Medulla oblongata (tissue), 1 donor: ENCODE data around the gene TTC21A.
A peak's percentile ranks its signal among the peaks of the same experiment; 100 is the strongest.

ENCODE experiments used
- DNase-seq: peaks from one replicate; pipeline ENCODE4 v3.0.0-alpha.2; 2015; ENCODE audit errors: extremely low spot score

The TTC21A gene

DNA sequence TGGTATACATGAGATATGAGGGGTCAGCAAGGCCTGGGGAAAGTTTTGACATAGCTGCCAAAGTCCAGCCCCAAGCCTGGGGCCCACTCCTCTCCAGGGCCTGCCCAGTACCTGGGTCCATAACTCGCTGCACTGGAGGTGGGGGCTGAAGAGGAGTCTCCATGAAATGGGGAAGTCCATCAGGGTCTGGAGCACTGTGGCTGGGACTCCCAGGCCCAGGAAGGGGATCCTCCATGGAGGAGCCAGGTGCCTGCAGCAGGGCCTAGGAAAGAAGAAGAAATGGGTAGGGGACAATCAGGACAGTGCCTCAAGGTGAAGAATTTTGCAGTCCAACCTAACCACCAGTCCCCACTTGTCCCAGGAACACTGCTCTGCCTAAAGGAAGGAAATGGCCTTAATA is 8.2 kb upstream of the TTC21A start:
- no peak for DNase-seq

DNA sequence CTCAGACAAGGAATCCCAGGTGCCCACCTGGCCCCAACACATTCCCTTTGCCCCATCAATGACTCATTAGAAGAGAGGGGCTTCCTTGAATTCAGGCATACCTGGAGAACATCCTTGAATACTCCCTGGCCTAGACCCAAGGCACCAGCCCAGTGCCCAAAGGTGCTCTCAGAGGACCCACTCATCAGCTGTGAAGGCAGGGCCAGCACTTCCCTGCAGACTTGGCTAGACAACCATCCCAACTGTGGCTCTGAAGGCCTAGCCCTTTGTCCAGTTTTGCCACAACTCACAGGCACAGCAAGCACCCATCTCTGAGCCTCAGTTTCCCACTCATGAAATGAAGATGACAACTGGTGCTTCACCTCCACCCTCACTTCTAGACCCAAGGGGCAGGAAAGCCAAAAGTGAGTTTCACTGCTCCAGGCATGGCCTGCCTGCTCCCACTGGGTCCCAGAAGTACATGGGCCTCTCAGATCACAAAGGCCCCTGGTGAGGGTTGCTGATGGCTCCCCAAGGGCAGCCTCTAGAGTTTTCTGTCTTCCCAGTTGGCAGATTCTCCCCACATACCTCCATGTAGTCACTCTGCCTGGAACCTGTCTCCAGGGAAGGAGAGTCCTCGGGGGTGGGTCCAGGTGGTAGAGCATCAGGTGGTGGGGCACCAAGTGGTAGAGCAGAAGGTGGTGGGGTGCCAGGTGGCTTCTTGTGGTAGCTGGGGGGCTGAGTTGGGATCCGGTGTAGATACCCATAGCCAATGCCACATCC is 7.6 kb upstream of the TTC21A start:
- no peak for DNase-seq

- DNase-seq: no peak
Observed at GRCh38 chr3:39100500-39100886, 7.0 kb upstream of the TTC21A start.

DNA sequence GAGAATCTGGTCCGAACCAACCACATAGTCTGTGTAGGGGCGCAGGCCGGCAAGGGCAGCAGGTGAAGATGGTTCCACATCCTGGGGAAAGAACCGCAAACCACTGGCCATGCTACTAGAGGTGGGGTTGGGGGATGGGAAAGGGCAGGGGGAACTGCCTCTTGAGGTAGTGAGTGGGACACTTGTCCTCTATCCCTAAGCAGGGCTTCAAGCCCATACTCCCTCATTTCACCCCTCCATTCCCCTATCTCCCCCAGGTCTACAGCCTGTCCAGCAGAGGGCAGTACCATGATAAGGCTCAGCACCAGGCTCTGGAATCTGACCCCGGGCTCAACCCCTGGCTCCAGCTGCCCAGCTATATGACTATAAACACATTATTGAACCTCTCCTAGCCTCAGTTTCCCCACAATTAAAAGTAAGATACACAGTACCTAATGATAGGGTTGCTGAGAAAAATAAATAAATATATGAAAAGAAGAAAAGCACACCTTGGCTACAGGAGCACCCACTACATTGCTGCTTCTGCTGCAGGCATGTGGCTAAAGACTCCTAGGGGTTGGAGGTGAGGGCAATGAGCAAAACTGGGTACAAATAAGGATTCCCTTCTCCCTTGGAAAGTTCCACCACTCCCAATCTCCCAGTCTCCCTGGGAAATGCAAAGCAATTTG is 6.3 kb upstream of the TTC21A start:
- DNase-seq: peak; percentile 27

- DNase-seq: no peak
Observed at GRCh38 chr3:39102504-39103323, 4.8 kb upstream of the TTC21A start.

GRCh38 chr3:39103324-39103693 is 4.2 kb upstream of the TTC21A start:
- DNase-seq: no peak

DNA sequence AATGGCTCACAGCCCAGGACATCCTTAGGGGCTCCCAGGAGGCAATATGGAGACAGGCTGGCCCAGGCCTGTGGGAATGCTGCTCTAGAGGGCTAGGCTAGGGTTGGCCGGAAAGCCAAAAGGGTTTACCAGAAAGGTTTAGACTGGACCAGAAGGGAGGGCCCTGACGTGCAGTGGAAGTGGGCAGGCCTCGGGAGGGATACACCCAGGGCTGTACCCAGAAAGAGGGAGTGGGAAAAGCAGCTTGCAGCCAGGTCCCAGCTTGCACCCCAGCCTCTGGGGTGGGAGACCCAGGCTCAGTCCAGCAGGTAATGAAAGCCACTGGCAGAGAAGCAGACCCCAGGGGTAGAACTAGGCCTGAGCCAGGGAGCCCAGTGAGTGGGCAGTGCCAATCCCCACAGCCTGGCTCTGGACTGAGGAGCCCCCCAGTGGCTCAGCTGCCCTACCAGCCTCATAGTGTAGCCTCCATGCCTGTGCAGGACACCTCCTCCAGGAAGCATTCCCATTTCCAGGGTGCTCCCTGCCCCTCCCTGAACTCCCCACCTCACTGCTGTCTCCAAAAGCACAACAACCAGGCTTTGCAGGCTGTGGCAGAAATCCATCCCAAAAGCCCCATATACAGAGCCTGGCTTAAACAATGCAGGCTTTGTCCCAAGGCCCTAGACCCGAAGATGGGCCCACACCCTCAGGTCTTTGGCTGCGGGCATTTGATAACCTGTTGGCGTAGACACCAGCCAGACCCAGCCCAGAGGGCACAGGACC is 3.5 kb upstream of the TTC21A start:
- DNase-seq: peak; percentile 37

- no peak for DNase-seq
Observed at GRCh38 chr3:39104961-39105686, 2.4 kb upstream of the TTC21A start.

- no peak for DNase-seq
Observed at GRCh38 chr3:39105687-39106063, 1.8 kb upstream of the TTC21A start.

- DNase-seq: peak; percentile 38
Observed at GRCh38 chr3:39106281-39106811, 1.1 kb upstream of the TTC21A start.

DNA sequence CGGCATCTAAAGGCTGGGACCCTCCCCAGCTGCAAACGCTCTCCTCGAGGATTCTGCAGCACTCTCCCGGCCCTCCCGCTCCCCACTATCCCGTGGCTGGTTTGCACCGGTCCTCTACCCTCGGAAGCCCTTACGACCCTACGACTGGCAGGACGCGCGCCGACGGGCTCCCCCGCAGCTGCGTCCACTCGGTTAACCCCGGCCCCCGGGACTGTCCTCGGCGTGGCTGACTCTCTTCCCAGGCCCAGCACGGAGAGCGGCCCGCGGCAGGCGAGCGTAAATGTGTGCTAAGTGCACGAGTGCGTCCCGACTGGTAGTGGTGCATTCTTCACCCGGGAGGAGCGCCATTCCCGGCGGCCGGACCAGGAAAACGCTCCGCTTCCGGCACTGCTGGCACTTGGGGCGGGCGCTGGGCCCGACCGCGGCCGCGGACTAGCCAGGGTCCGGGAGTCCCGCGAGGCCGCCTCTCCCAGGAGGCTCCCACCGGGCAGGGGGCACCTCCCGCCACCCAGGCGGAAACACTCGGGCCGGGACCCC is 561 bp upstream of the TTC21A start:
- peak; percentile 32 for DNase-seq

- DNase-seq: peak; percentile 72
Observed at GRCh38 chr3:39108200-39108710, 775 bp downstream of the TTC21A start.

DNA sequence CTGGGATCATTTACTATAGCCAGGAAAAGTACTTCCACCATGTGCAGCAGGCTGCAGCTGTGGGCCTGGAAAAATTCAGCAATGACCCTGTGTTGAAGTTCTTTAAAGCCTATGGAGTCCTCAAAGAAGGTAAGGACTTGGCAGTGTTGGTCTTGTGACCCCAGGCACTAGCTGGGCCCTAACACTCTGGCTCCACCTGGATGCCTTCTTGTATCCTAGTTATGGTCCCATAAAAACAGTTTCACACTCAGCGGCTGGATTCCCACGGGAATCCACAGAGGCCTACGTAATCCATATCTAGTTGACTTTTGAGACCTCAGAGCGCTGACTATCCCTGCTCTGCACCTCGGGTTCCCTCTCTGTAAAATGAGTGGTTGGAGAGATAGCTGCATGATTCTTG is 1.6 kb downstream of the TTC21A start:
- no peak for DNase-seq

DNA sequence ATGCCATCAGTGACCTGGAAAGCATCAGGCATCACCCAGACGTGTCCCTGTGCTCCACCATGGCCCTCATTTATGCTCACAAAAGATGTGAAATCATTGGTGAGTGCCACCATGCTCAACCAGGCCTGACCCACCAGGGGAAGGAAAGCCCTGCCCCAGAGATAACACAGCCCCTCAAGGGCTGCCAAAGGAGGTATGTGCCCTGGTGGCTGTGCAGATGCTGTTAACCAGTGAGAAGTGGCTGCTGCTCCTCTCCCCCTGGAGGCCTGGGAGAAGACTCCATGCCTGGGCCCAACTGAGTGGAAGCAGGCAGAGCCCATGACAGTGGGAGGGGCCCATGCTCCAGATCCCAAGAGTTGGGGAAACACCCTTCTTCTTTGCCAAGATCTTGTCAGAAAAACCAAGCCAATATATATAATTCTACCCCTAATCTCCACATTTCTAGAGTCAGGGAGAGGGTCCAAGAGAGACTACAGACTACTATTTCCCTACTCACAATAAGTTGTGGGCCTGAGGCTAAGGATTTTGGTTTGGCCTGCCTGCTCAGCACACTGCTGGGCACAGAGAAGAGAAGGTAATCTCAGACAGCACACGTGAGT is 2.7 kb downstream of the TTC21A start:
- no peak for DNase-seq

GRCh38 chr3:39112113-39112512 is 4.6 kb downstream of the TTC21A start:
- DNase-seq: no peak

- no peak for DNase-seq
Observed at GRCh38 chr3:39112535-39112934, 5.1 kb downstream of the TTC21A start.

DNA sequence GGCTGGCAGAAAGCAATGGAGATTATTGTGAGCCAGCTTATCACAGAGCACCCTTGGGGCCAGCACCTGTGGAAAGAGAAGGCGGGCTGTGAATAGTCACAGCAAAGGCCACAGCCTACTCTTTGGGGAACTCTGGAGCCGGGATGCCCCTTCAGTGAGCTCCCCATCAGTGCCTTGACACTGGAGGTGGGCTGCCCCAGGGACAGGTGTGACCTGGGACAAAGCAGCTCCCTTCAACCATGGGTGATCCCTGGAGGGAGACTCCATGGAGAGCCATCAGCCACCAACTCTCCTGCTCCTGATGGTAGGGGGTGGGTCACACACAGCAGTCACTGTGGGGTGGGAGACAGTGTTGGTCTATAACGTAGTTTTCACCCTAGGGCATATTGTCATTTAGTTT is 5.8 kb downstream of the TTC21A start:
- no peak for DNase-seq

DNA sequence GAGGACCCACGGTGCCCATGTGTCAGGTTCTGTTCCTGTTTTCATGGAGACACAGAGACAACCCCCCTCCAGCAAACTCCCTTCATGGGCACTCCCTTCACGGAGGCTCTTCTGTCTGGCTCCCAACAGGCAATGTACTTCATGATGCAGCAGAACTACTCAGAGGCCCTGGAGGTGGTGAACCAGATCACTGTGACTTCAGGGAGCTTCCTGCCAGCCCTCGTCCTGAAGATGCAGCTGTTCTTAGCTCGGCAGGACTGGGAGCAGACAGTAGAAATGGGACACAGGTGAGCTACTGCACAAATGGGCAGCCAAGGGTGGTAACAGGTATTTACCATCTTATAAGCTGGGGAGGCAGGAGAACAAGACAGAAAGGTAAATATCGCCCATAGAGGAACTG is 7.0 kb downstream of the TTC21A start:
- DNase-seq: no peak

DNA sequence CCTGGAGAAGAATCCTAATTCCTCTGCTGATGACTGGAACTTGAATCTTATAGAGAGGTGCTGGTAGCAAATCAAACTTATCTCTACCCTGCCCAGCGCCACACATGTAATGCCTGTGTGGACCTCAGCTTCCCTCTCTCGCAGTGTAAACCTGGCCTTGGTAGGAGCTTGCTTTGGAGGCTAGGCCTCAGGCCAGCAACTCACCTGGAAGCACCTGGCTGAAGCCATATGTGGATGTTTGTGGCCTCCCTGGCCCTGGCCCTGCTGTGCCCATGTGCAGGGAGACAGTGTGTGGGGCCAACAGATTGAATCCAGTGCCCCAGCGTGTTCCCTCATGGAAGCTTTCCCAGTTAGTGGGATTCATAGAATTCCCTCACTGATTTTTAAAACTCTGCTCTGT is 8.4 kb downstream of the TTC21A start:
- no peak for DNase-seq

DNA sequence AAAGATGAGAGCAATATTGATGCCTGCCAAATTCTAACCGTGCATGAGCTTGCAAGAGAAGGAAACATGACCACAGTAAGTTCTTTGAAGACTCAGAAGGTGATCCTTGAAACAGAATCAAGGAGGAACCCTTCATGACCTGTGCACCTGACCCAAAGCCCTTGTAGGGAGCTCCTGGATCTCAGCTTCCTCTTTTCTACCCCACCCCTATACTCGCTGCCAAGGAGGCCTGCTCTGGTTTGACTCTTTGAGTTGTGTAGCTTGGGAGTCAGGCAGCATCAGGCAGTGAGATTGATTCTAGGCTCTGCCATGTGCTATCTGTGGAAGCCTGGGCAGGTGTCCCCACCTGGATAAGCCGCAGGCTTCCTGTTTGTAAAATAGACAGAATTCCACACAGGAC is 10.6 kb downstream of the TTC21A start:
- no peak for DNase-seq
